Adipocyte (in vitro differentiated cells): ENCODE results near the gene CTSO.
A peak's percentile ranks its signal among the peaks of the same experiment; 100 is the strongest.
"Not testable (repeated sequence)": the region's sequence is repeated elsewhere in the genome, so short reads cannot be mapped to it uniquely, and the experiment has no call there.

Source experiments
- DNase-seq: peaks from one replicate; pipeline ENCODE4 v3.0.0-alpha.2; 2015; ENCODE audit warnings: low read depth
- H3K27me3 ChIP-seq: replicated peaks from 2 replicates; pipeline ENCODE4 v1.7.0; 2013; ENCODE audit warnings: mild to moderate bottlenecking, low read length, moderate library complexity; ENCODE audit not compliant: control insufficient read depth, insufficient read depth
- H3K36me3 ChIP-seq: 2 replicates; pipeline ENCODE4 v1.7.0; 2013; ENCODE audit warnings: low read length, mild to moderate bottlenecking, moderate library complexity; ENCODE audit not compliant: control insufficient read depth, insufficient read depth, severe bottlenecking
- H3K4me1 ChIP-seq: 2 replicates; pipeline ENCODE4 v1.7.0; 2013; ENCODE audit warnings: mild to moderate bottlenecking, low read length, moderate library complexity; ENCODE audit not compliant: control insufficient read depth, insufficient read depth
- H3K4me3 ChIP-seq: 2 replicates; pipeline ENCODE4 v1.7.0; 2013; ENCODE audit warnings: mild to moderate bottlenecking, low read length, moderate library complexity
- H3K9ac ChIP-seq: 2 replicates; pipeline ENCODE4 v1.7.0; 2013; ENCODE audit warnings: mild to moderate bottlenecking, low read length, moderate library complexity
- H3K9me3 ChIP-seq: 2 replicates; pipeline ENCODE4 v1.7.0; 2013; ENCODE audit warnings: mild to moderate bottlenecking, low read length, moderate library complexity; ENCODE audit not compliant: control insufficient read depth

The CTSO gene

DNA sequence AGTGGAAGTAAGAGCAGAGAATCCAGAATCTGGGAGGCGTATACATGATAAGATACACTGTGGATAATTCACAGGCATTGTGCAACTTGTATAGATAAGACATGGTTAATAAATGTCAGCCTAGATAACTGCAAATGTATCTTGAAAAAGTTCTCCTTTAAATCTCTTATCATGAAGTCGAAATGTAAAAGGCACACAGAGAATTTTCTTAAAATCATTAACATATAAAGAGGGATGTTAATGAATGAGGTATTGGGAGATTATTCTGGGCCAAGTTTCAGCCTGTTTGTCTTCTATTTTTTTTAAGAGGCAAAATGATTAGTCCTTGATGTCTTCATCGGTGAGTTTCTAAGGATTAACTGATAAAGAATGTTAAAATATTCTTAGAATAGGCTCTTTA, 49.3 kb downstream of the CTSO start:
- Histone ChIP-seq H3K4me3 (no peak overlapping the region), H3K27me3 (no peaks in the 10 kb centered on the region), H3K4me1 (peaks cover 48% of the 10 kb centered on the region), H3K9ac (no peak overlapping the region), H3K9me3 (no peaks in the 10 kb centered on the region), H3K36me3 (no peaks in the 10 kb centered on the region)
- DNase-seq, result no peak

DNA sequence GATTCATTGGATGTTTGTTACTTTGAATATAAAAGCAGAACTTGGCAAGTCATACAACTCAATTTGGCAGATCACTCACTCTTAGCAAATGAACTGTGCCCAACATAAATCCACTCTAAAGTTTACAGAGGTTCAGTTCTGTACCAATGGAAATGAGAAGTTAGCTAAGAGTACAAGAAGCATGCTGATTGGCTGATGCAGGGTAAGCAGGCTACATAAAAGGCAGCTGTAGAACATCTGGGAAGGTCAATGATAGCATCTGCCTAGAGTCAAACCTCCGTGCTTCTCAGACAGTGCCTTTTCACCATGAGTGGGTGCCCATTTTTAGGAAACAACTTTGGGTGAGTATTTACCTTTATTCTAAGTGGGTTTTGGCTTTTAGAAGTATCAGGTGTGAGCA, 50.2 kb downstream of the CTSO start, which contains the start of gene TDO2:
TSS of gene TDO2 (plus strand) at position 244 of the 400 bp plus-strand sequence. CDS start at position 307, 63 bp downstream.
- Histone ChIP-seq H3K9ac (no peak within 1 kb of the TSS), H3K36me3 (no peaks in the 10 kb centered on the region), H3K9me3 (no peaks in the 10 kb centered on the region), H3K27me3 (no peaks in the 10 kb centered on the region), H3K4me1 (peaks cover 44% of the 10 kb centered on the region), H3K4me3 (no peak within 1 kb of the TSS)
- DNase-seq, result no peak

DNA sequence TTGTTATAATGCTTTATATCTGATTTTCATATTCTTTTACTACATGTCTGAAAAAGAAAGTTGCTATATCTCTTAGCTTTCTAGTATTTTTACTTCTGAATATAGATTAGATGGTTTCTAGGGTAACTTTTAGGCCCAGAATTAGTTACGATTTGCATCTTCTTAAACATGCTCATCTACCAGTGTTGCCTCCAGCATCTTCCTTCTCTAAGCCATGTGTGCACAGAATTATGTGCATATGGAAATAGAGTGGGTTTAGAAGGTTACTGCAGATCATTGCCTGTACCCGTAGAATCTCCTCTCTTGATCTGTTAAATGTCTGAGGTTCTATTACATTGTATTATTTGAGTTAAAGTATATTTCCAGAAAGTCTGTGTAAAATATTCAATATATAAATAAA, 52.7 kb downstream of the CTSO start:
- peaks cover 20% of the 10 kb centered on the region for H3K4me1 ChIP-seq
- peaks cover 2% of the 10 kb centered on the region for H3K9me3 ChIP-seq
- no peak overlapping the region for H3K9ac ChIP-seq
- no peaks in the 10 kb centered on the region for H3K36me3 ChIP-seq
- no peaks in the 10 kb centered on the region for H3K27me3 ChIP-seq
- DNase-seq, result no peak
- no peak overlapping the region for H3K4me3 ChIP-seq

DNA sequence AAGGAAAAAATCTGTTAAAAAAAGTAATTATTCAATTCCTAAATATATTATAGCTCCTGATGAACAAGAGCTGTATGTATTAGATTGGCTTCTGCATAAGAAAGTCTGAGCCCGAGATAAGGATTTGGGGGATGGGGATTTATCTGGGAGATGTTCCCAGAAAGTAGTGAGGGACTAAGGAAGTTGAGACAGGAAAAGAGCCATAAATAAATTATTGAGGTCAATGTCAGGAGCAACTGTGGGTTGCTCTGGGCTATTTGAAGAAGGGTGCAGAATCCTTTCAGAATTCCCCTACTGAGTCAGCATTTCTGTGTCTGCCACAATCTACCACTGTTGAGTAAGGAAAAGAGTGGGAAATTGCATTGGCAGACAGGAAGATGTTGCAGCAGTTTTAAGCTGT, 53.3 kb downstream of the CTSO start:
- no peaks in the 10 kb centered on the region for H3K27me3 ChIP-seq
- H3K36me3 ChIP-seq, result no peaks in the 10 kb centered on the region
- H3K9me3 ChIP-seq, result peaks cover 2% of the 10 kb centered on the region
- DNase-seq, result peak; percentile 44
- H3K9ac ChIP-seq, result no peak overlapping the region
- no peak overlapping the region for H3K4me3 ChIP-seq
- H3K4me1 ChIP-seq, result peaks cover 20% of the 10 kb centered on the region

DNA sequence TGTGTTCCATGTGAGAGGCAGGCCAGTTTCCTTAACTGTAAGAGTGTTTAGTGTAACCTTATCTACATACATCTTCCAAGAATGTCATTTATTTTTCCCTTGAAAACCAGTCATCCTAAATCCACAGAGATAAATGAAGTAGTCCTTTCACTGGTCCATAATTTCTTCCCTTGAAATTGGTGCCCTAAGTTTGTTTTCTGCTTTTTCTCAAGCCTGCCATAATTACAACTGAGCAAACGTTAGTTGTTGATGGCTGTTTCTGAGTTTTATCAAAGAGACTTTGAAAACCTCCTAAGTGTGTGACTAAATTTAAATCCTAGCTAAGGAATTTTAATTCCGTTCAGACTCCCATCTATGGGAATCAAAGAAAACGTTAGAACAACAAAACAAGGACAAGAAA, 53.8 kb downstream of the CTSO start:
- Histone ChIP-seq H3K9me3 (peaks cover 2% of the 10 kb centered on the region), H3K36me3 (no peaks in the 10 kb centered on the region), H3K4me1 (peaks cover 20% of the 10 kb centered on the region), H3K4me3 (no peak overlapping the region), H3K9ac (no peak overlapping the region), H3K27me3 (no peaks in the 10 kb centered on the region)
- DNase-seq, result no peak

DNA sequence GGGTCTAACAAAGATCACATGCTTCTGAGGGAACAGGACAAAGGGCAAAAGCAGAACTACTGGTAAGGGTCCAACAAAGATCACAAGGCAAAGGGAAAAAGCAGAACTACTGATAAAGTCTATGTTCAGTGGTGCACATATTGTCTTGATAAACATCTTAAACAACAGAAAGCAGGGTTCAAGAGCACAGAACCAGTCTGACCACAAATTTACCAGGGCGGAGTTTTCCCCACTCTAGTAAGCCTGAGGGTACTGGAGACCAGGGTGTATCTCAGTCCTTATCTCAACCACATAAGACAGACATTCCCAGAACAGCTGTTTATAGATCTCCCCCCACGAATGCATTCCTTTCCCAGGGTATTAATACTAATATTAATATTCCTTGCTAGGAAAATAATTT, 55.3 kb downstream of the CTSO start:
- not testable (repeated sequence) for H3K9ac ChIP-seq, DNase-seq, H3K36me3 ChIP-seq, H3K27me3 ChIP-seq, H3K4me3 ChIP-seq, H3K9me3 ChIP-seq
- peaks cover 20% of the 10 kb centered on the region for H3K4me1 ChIP-seq

DNA sequence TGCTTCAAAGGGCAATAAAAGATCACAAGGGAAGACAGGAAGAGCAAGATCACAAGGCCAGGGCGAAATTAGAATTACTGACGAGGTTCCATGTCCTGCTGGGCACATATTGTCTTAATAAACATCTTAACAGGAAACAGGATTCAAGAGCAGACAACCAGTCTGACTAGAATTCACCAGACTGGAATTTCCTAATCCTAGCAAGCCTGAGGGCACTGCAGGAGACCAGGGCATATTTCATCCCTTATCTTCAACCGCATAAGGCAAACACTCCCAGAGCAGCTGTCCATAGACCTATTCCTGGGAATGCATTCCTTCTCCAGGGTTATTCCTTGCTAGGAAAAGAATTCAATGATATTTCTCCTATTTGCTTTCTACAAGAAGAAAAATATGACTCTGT, 62.6 kb downstream of the CTSO start:
- Histone ChIP-seq H3K27me3 (no peaks in the 10 kb centered on the region), H3K9ac (no peak overlapping the region), H3K4me3 (no peak overlapping the region), H3K4me1 (peaks cover 10% of the 10 kb centered on the region), H3K36me3 (no peaks in the 10 kb centered on the region), H3K9me3 (peaks cover 7% of the 10 kb centered on the region)
- no peak for DNase-seq

DNA sequence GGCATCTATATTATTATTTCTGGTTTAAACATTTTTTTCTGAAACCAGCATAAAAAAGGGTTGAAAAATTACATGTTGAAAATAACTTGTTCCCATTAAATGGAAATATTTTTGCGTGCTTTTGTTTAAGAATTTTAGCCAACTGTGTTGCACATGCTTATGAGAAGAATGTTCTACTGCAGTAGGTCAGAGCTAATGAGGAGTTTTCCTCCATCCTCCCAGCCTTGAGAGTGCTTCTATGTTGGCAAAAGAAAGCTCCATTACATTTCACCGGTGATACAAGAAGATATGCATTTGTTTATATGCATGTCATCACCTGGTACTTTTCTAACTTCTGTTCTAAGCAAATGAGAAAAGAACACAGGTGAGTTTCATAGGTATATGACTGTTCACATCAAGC, 63.7 kb downstream of the CTSO start:
- no peak for DNase-seq
- H3K4me3 ChIP-seq, result no peak overlapping the region
- peaks cover 7% of the 10 kb centered on the region for H3K9me3 ChIP-seq
- H3K27me3 ChIP-seq, result no peaks in the 10 kb centered on the region
- H3K9ac ChIP-seq, result no peak overlapping the region
- no peaks in the 10 kb centered on the region for H3K36me3 ChIP-seq
- H3K4me1 ChIP-seq, result peaks cover 10% of the 10 kb centered on the region

DNA sequence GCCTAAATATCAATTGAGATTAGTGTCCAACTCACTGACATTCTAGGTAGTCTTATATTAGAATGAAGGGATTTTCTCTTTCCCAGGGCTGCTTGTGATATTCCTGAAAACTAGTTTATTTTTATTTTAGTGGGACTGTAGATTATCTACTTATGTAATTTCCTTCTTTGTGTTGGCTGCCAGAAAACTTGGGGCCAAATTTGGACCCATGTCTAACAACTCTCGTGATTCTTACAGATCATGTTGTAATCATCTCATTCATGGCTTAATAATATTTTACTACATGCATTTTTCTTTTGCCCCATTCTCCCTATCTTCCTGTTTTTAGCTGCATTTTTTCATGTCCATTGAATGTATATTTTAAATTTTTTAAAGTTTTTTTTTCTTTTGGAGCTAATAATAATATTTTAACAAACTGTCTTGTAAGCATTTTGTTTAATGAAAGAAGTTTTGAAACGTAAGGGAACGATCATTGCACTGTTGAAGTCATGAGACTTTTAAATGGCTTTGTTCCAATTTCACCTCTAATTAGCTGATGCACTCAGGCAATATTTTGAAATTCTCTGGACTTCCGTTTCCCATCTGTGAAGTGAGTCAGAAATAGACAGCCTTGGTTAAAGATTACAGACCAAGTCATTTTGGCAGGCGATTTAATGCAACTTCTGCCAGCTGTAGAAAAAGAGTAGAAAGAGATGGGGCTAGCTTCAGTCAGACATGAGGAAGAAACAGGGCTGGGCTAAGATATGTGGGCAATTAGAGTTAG, 64.5 kb downstream of the CTSO start:
- no peak overlapping the region for H3K4me3 ChIP-seq
- no peaks in the 10 kb centered on the region for H3K27me3 ChIP-seq
- peaks cover 7% of the 10 kb centered on the region for H3K9me3 ChIP-seq
- H3K36me3 ChIP-seq, result no peaks in the 10 kb centered on the region
- DNase-seq, result peak; percentile 93
- peaks cover 10% of the 10 kb centered on the region for H3K4me1 ChIP-seq
- no peak overlapping the region for H3K9ac ChIP-seq

DNA sequence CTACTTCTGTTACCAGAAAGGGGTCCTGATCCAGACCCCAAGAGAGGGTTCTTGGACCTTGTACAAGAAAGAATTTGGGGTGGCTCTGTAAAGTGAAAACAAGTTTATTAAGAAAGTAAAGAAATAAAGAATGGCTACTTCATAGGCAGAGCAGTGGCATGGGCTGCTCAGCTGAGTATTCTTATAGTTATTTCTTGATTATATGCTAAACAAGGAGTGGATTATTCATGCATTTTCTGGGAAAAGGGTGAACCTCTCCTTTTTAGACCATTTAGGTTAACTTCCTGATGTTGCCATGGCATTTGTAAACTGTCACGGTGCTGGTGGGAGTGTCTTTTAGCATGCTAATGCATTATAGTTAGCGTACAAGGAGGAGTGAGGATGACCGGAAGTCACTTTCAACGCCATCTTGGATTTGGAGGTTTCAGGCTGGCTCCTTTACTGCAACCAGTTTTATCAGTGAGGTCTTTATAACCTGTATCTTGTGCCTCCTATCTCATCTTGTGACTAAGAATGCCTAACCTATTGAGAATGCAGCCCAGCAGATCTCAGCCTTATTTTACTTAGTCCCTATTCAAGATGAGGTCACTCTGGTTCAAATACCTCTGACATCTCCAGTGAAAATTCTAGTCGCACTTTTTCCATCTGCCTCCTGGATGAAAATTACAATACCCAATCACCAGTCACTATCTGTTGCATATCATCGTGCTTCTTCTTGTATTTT, 65.7 kb downstream of the CTSO start:
- H3K4me3 ChIP-seq, result no peak overlapping the region
- H3K27me3 ChIP-seq, result no peaks in the 10 kb centered on the region
- peaks cover 10% of the 10 kb centered on the region for H3K4me1 ChIP-seq
- no peaks in the 10 kb centered on the region for H3K36me3 ChIP-seq
- DNase-seq, result no peak
- H3K9ac ChIP-seq, result no peak overlapping the region
- H3K9me3 ChIP-seq, result peaks cover 7% of the 10 kb centered on the region

DNA sequence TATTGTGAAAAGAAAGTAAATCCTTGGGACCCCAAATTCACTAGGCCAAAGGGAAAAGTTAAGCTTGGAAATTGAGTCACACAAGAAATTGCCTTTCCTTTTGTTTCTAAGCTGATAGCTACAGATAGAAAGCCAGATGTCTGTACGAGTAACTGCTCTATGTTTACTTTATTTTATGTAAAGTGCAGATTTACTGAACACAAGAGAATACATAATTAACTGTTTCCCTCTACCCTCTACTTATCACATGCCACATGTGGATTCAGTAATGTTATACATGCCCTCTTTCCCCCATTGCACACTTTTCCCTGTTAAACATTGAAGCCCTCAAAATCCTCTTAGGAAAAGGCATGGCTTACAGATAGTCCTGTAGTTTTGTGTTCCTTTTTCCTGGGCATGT, 66.6 kb downstream of the CTSO start:
- Histone ChIP-seq H3K4me1 (peaks cover 10% of the 10 kb centered on the region), H3K27me3 (no peaks in the 10 kb centered on the region), H3K4me3 (no peak overlapping the region), H3K9me3 (peaks cover 7% of the 10 kb centered on the region), H3K9ac (no peak overlapping the region), H3K36me3 (no peaks in the 10 kb centered on the region)
- DNase-seq, result no peak
